ENCODE data around the gene ARMH1.

DNA sequence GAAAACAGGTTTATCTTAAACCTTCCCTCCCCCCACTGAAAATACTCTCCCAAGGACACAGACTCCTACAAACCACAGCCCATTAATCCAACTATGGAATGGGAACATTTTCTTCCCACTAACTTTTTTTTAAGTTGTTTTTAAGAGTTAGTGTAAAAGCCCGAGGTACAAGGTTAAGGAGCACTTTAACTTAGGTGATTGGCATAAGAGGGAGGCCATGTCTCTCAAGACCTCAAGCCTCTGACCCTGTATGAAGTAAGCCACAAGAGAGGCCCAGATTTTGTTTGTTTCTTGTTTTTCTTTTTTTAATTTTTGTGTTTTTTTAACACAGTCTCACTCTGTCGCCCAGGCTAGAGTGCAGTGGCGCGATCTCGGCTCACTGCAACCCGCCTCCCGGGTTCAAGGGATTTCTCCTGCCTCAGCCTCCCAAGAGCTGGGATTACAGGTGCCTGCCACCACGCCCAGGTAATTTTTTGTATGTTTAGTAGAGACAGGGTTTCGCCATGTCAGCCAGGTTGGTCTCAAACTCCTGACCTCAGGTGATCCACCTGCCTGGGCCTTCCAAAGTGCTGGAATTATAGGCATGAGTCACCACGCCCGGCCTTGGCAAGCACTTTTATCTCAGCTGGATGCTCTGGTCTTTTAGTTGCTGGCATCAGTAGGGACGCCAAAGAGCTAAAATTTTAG is 14.4 kb downstream of the ARMH1 start:
- TF ChIP-seq CTCF (IDR thresholded peaks at IDR 0.05; ENCODE audit: low read depth, low read length): no peak
- TF ChIP-seq EZH2phosphoT487 (IDR thresholded peaks at IDR 0.05; ENCODE audit: low read depth): no peak
